Tongue (tissue), 2 donors: ENCODE data around the gene TCF4. TPM values are rescaled to one million over a fixed set of nuclear protein-coding genes. Genes with fewer than 3 reads are reported as not detected.
A peak's percentile ranks its signal among the peaks of the same experiment; 100 is the strongest.

Source experiments
- DNase-seq: peaks from one replicate; pipeline ENCODE4 v3.0.0-alpha.2; 2015
- total RNA-seq: library from RNA; depleted of rRNA; stranded (reverse); fragments of >200 nt; gene quantifications from one replicate; pipeline ENCODE4 v1.2.3, GENCODE V29; 2014

Gene TCF4
- total RNA-seq, 1 donor from 2014 or later, result 301 TPM

- no peak for DNase-seq
Measured at GRCh38 chr18:55256226-55256928, 331.6 kb downstream of the TCF4 start.

GRCh38 chr18:55253814-55254213, 334.2 kb downstream of the TCF4 start:
- DNase-seq, result no peak

- DNase-seq, result peak; percentile 53
Measured at GRCh38 chr18:55252901-55253300, 335.1 kb downstream of the TCF4 start.

- DNase-seq, result no peak
Measured at GRCh38 chr18:55252053-55252675, 335.8 kb downstream of the TCF4 start.

- peak; percentile 81 for DNase-seq
Measured at GRCh38 chr18:55251254-55251971, 336.6 kb downstream of the TCF4 start.

- no peak for DNase-seq
Measured at GRCh38 chr18:55250768-55251173, 337.2 kb downstream of the TCF4 start.

GRCh38 chr18:55249550-55249949, 338.4 kb downstream of the TCF4 start:
- no peak for DNase-seq

GRCh38 chr18:55248495-55248894, 339.5 kb downstream of the TCF4 start:
- no peak for DNase-seq

- DNase-seq, result no peak
Measured at GRCh38 chr18:55247032-55247431, 341.0 kb downstream of the TCF4 start.

GRCh38 chr18:55246278-55246677, 341.7 kb downstream of the TCF4 start:
- no peak for DNase-seq

- peak; percentile 72 for DNase-seq
Measured at GRCh38 chr18:55245211-55245614, 342.8 kb downstream of the TCF4 start.

GRCh38 chr18:55244546-55244945, 343.4 kb downstream of the TCF4 start:
- peak; percentile 77 for DNase-seq

- DNase-seq, result peak; percentile 82
Measured at GRCh38 chr18:55243857-55244256, 344.1 kb downstream of the TCF4 start.

GRCh38 chr18:55243255-55243654, 344.7 kb downstream of the TCF4 start:
- DNase-seq, result no peak

- DNase-seq, result no peak
Measured at GRCh38 chr18:55240978-55241377, 347.0 kb downstream of the TCF4 start.

GRCh38 chr18:55239740-55240139, 348.3 kb downstream of the TCF4 start:
- no peak for DNase-seq

GRCh38 chr18:55237660-55238059, 350.3 kb downstream of the TCF4 start:
- no peak for DNase-seq

- no peak for DNase-seq
Measured at GRCh38 chr18:55236150-55236931, 351.7 kb downstream of the TCF4 start.

GRCh38 chr18:55235094-55235461, 352.9 kb downstream of the TCF4 start:
- peak; percentile 48 for DNase-seq

- peak; percentile 93 for DNase-seq
Measured at GRCh38 chr18:55234366-55235093, 353.5 kb downstream of the TCF4 start.

- no peak for DNase-seq
Measured at GRCh38 chr18:55233857-55234256, 354.1 kb downstream of the TCF4 start.

GRCh38 chr18:55232506-55232905, 355.5 kb downstream of the TCF4 start:
- no peak for DNase-seq
